HG03175 (cell line): ENCODE data around the gene UFSP1.
A peak's percentile ranks its signal among the peaks of the same experiment; 100 is the strongest.
"Not testable (repeated sequence)": the region's sequence is repeated elsewhere in the genome, so short reads cannot be mapped to it uniquely, and the experiment has no call there.

ENCODE experiments used
- ATAC-seq: cut with Tn5 transposase; IDR thresholded peaks from one replicate; pipeline ENCODE4 v1.9.1; 2021; ENCODE audit warnings: mild to moderate bottlenecking, moderate library complexity; ENCODE audit not compliant: unreplicated experiment

Gene UFSP1

DNA sequence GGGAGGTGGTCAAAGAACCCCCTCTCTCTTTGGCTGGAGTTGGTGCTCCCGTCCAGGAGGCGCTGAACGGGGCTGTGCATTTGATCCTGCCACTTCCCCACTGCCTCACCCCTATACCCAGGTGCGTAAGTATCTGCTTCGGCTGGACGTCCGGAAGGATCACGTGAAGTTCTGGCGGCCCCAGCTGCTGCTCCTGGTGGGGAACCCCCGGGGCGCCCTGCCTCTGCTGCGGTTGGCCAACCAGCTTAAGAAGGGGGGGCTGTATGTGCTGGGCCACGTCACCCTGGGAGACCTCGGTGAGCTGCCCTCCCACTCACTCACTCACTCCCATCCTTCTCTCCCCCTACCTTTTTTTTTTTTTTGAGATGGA, 27.9 kb downstream of the UFSP1 start:
- ATAC-seq: no peak

GRCh38 chr7:100860702-100861615, 28.6 kb downstream of the UFSP1 start:
- no peak for ATAC-seq

- ATAC-seq: no peak
These were observed 29.7 kb downstream of the UFSP1 start for GRCh38 chr7:100859856-100860255.

DNA sequence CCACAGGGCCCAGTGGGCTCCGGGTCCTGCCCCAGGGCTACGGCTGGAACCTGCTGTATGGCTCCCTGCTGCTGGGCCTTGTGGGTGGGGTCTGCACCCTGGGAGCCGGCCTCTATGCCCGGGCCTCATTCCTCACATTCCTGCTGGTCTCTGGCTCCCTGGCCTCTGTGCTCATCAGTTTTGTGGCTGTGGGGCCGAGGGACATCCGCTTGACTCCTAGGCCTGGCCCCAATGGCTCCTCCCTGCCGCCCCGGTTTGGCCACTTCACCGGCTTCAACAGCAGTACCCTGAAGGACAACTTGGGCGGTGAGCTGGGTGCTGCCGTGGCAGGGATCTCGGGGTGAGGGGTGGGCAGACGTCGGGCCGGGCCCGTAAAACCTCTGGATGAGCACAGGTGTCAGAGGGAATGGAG, 32.6 kb downstream of the UFSP1 start:
- ATAC-seq: no peak

GRCh38 chr7:100855515-100855914, 34.0 kb downstream of the UFSP1 start:
- ATAC-seq: no peak

GRCh38 chr7:100854899-100855298, 34.6 kb downstream of the UFSP1 start:
- not testable (repeated sequence) for ATAC-seq

DNA sequence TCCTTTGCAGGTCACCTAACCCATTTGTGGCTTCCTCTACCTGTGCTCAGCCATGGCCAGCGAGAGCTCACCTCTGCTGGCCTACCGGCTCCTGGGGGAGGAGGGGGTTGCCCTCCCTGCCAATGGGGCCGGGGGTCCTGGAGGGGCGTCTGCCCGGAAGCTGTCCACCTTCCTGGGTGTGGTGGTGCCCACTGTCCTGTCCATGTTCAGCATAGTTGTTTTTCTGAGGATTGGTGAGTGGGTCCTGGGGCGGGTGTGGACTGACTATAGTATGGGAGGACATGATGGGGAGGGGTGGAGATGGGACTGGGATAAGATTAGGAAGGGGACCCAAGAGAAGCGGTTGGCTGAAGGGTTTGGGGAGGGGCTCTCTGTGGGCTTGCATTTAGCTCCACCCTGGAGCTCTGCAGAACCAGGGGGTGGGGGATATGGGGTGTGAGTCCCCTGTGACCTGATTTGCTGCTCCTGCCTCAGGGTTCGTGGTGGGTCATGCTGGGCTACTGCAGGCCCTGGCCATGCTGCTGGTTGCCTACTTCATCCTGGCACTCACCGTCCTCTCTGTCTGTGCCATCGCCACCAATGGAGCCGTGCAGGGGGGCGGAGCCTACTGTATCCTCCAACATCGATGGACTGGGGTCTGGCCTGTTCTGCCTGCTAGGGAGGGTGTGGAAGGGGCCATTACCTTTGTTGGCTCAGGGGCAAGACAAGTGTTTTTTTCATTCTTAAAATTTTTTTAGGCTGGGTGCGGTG, 35.2 kb downstream of the UFSP1 start:
- ATAC-seq: no peak

- ATAC-seq: peak; percentile 81
These were observed 37.3 kb downstream of the UFSP1 start, which contains the start of gene SLC12A9 for GRCh38 chr7:100852048-100852872. SLC12A9 (plus strand) TSS chr7:100852713; CDS start chr7:100854198, 1,485 bp downstream.

DNA sequence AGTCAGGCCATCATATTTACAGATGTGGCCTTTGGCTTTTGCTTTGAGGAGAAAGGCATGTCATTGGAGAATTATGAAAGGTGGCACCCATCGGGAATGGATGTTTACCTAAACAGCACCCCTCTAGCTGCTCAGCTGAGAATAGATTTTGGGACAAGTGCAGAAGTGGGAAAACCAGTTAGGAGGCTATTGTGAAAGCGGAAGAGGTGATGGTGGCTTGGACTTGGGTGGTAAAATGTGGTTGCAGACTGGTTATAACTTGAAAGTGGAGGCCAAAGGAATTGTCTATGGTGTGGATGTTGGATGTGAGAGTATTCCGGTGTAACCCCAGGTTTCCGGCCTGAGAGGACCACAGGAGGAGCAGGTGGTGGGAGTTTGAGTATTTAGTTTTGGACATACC, 42.2 kb downstream of the UFSP1 start:
- no peak for ATAC-seq

GRCh38 chr7:100840470-100841100, 48.9 kb downstream of the UFSP1 start:
- no peak for ATAC-seq

DNA sequence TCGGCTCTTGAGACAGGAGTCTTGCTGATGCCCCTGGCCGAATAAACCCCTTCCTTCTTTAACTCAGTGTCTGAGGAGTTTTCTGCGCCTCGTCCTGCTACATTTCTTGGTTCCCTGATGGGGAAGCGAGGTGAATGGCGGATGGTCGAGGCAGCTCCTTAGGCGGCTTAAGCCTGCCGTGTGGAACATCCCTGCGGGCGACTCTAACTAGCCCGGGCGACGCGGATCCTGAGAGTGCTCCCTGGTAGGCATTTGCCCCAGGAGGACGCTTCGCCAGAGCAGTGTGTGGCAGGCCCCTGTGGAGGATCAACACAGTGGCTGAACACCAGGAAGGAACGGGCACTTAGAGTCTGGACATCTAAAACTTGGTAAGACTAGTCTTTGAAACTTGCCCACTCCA, 50.2 kb downstream of the UFSP1 start:
- no peak for ATAC-seq
